ENCODE measurements around the gene STK40.

GRCh38 chr1:36408479-36408878, 22.8 kb upstream of the STK40 start:
- TF ChIP-seq SUZ12 (IDR thresholded peaks at IDR 0.05; ENCODE audit: extremely low read depth, insufficient read depth, insufficient read length): no peak
- TF ChIP-seq ZNF274 (IDR thresholded peaks at IDR 0.05; ENCODE audit: low read depth, low read length): no peak
